Measurements from ENCODE around the gene MYO19.

The MYO19 gene

GRCh38 chr17:36532435-36532975 is 2.2 kb downstream of the MYO19 start:
- no peak for DNase-seq (ENCODE audit: low read depth)

GRCh38 chr17:36529121-36529520 is 5.5 kb downstream of the MYO19 start:
- H3K4me3 ChIP-seq (ENCODE audit: low read length) = no peak overlapping the region
- peak; percentile 44 for DNase-seq (ENCODE audit: low read depth)
- no peak for TF ChIP-seq CTCF (conservative IDR thresholded peaks at IDR 0.05; ENCODE audit: low read length)

More at GRCh38 chr17:36532435-36532975, 2.2 kb downstream of the MYO19 start:
- no peak for TF ChIP-seq CTCF (conservative IDR thresholded peaks at IDR 0.05; ENCODE audit: low read length)
- no peak overlapping the region for H3K4me3 ChIP-seq (ENCODE audit: low read length)

- DNase-seq (ENCODE audit: low read depth) = no peak
- TF ChIP-seq CTCF (conservative IDR thresholded peaks at IDR 0.05; ENCODE audit: low read length) = no peak
- H3K4me3 ChIP-seq (ENCODE audit: low read length) = no peak overlapping the region
These were observed 6.9 kb downstream of the MYO19 start for GRCh38 chr17:36527621-36528250.

GRCh38 chr17:36525888-36526287 is 8.8 kb downstream of the MYO19 start:
- no peak overlapping the region for H3K4me3 ChIP-seq (ENCODE audit: low read length)
- no peak for DNase-seq (ENCODE audit: low read depth)
- TF ChIP-seq CTCF (conservative IDR thresholded peaks at IDR 0.05; ENCODE audit: low read length) = no peak

- H3K4me3 ChIP-seq (ENCODE audit: low read length) = no peak overlapping the region
- DNase-seq (ENCODE audit: low read depth) = no peak
- no peak for TF ChIP-seq CTCF (conservative IDR thresholded peaks at IDR 0.05; ENCODE audit: low read length)
These were observed 9.6 kb downstream of the MYO19 start for GRCh38 chr17:36525113-36525512.

- no peak for TF ChIP-seq CTCF (conservative IDR thresholded peaks at IDR 0.05; ENCODE audit: low read length)
- no peak for DNase-seq (ENCODE audit: low read depth)
- no peak overlapping the region for H3K4me3 ChIP-seq (ENCODE audit: low read length)
These were observed 10.2 kb downstream of the MYO19 start for GRCh38 chr17:36524428-36524876.

- DNase-seq (ENCODE audit: low read depth) = no peak
- TF ChIP-seq CTCF (conservative IDR thresholded peaks at IDR 0.05; ENCODE audit: low read length) = no peak
- no peak overlapping the region for H3K4me3 ChIP-seq (ENCODE audit: low read length)
These were observed 11.6 kb downstream of the MYO19 start for GRCh38 chr17:36523113-36523512.
